Upper lobe of right lung (tissue), 1 donor: Measurements from ENCODE around the gene SNRNP35. TPM values are rescaled to one million over a fixed set of nuclear protein-coding genes. Genes with fewer than 3 reads are reported as not detected.
"Not testable (repeated sequence)": the region's sequence is repeated elsewhere in the genome, so short reads cannot be mapped to it uniquely, and the experiment has no call there.

Source experiments
- ATAC-seq: fragments of 200-7000 bp; cut with Tn5 transposase; one replicate; pipeline ENCODE4 v1.9.1; 2020; ENCODE audit warnings: mild to moderate bottlenecking, moderate library complexity
- DNase-seq: peaks from one replicate; pipeline ENCODE4 v3.0.0-alpha.2; 2020
- H3K27ac ChIP-seq: fragments of 200-600 bp; one replicate; pipeline ENCODE4 v1.8.0; 2022
- H3K27me3 ChIP-seq: fragments of 200-600 bp; one replicate; pipeline ENCODE4 v1.8.0; 2022; ENCODE audit warnings: mild to moderate bottlenecking
- H3K36me3 ChIP-seq: fragments of 200-600 bp; one replicate; pipeline ENCODE4 v1.8.0; 2022
- H3K4me1 ChIP-seq: fragments of 200-600 bp; one replicate; pipeline ENCODE4 v1.8.0; 2022
- H3K4me3 ChIP-seq: fragments of 200-600 bp; one replicate; pipeline ENCODE4 v1.8.0; 2022; ENCODE audit warnings: mild to moderate bottlenecking
- H3K9me3 ChIP-seq: fragments of 200-600 bp; one replicate; pipeline ENCODE4 v1.8.0; 2022
- CTCF ChIP-seq: fragments of 200-600 bp; IDR thresholded peaks from one replicate; pipeline ENCODE4 v1.8.0; 2022; ENCODE audit warnings: antibody characterized with exemption
- intact Hi-C: fragments of 100-400 bp; cut with DNase I; formaldehyde crosslinking; loops from one replicate; pipeline ENCODE4 v1.11.0; 2022
- total RNA-seq: library from RNA; stranded (reverse); fragmentation: NEBNext Ultra II Directional; extraction: Animal tissue kit (Norgen Biotek cat#: 25700); gene quantifications from one replicate; pipeline ENCODE4 v1.2.1, GENCODE V29; 2021
- donor health status: DM: no; HTN: yes; CAD: no; lungs with severe emphysema.

SNRNP35 gene
- total RNA-seq, 1 donor from 2014 or later: 20.4 TPM

- DNase-seq: no peak
- Histone ChIP-seq H3K27me3 (no peaks in the 10 kb centered on the region), H3K36me3 (peaks cover 23% of the 10 kb centered on the region), H3K27ac (no peak overlapping the region), H3K9me3 (no peaks in the 10 kb centered on the region), H3K4me1 (no peaks in the 10 kb centered on the region), H3K4me3 (no peak overlapping the region)
- intact Hi-C loops: no loop called here
- ATAC-seq: no peak
- TF ChIP-seq CTCF: no peak
Measured at GRCh38 chr12:123475246-123475703, 17.3 kb downstream of the SNRNP35 start.

- Histone ChIP-seq H3K9me3 (no peaks in the 10 kb centered on the region), H3K27ac (no peak overlapping the region), H3K27me3 (no peaks in the 10 kb centered on the region), H3K4me1 (no peaks in the 10 kb centered on the region), H3K36me3 (peaks cover 4% of the 10 kb centered on the region), H3K4me3 (no peak overlapping the region)
- DNase-seq: no peak
- intact Hi-C loops: no loop called here
- ATAC-seq: no peak
- no peak for TF ChIP-seq CTCF
Measured at GRCh38 chr12:123478069-123478468, 20.1 kb downstream of the SNRNP35 start.

- intact Hi-C loops: no loop called here
- DNase-seq (no peak), ATAC-seq (peak; percentile 48)
- H3K4me3 ChIP-seq: no peak overlapping the region
- H3K27me3 ChIP-seq: no peaks in the 10 kb centered on the region
- H3K9me3 ChIP-seq: no peaks in the 10 kb centered on the region
- H3K4me1 ChIP-seq: no peaks in the 10 kb centered on the region
- no peak overlapping the region for H3K27ac ChIP-seq
- TF ChIP-seq CTCF: no peak
- peaks cover 6% of the 10 kb centered on the region for H3K36me3 ChIP-seq
Measured at GRCh38 chr12:123478762-123479161, 20.8 kb downstream of the SNRNP35 start.

GRCh38 chr12:123479442-123480180 lies 21.7 kb downstream of the SNRNP35 start:
- Histone ChIP-seq H3K27ac (peak overlapping the region; percentile 25), H3K4me1 (no peaks in the 10 kb centered on the region), H3K4me3 (no peak overlapping the region), H3K9me3 (no peaks in the 10 kb centered on the region), H3K27me3 (no peaks in the 10 kb centered on the region), H3K36me3 (peaks cover 10% of the 10 kb centered on the region)
- DNase-seq (no peak), ATAC-seq (no peak)
- no peak for TF ChIP-seq CTCF
- intact Hi-C loops: no loop called here

GRCh38 chr12:123481251-123481650 lies 23.3 kb downstream of the SNRNP35 start:
- not testable (repeated sequence) for H3K36me3 ChIP-seq

GRCh38 chr12:123482876-123483275 lies 24.9 kb downstream of the SNRNP35 start:
- Histone ChIP-seq H3K27ac (no peak overlapping the region), H3K36me3 (peaks cover 10% of the 10 kb centered on the region), H3K4me1 (no peaks in the 10 kb centered on the region), H3K27me3 (no peaks in the 10 kb centered on the region), H3K4me3 (no peak overlapping the region), H3K9me3 (no peaks in the 10 kb centered on the region)
- intact Hi-C loops: no loop called here
- no peak for ATAC-seq
- no peak for DNase-seq
- TF ChIP-seq CTCF: no peak

More at GRCh38 chr12:123481251-123481650, 23.3 kb downstream of the SNRNP35 start:
- H3K27me3 ChIP-seq, ATAC-seq, H3K4me1 ChIP-seq, H3K4me3 ChIP-seq, H3K27ac ChIP-seq, H3K9me3 ChIP-seq, DNase-seq, intact Hi-C loops: not testable (repeated sequence)
